DND-41 (cell line): Measurements from ENCODE around the gene PAFAH1B2.

ENCODE experiments used
- CTCF ChIP-seq: IDR thresholded peaks from 2 replicates; pipeline ENCODE4 v1.5.1; 2012; ENCODE audit warnings: borderline replicate concordance, low read length, moderate library complexity, mild to moderate bottlenecking; ENCODE audit not compliant: poor library complexity, severe bottlenecking; ENCODE audit errors: extremely low read depth
- EZH2 ChIP-seq: IDR thresholded peaks from 3 replicates; pipeline ENCODE4 v1.6.1; 2012; ENCODE audit warnings: borderline replicate concordance, low read depth, mild to moderate bottlenecking, moderate library complexity, low read length, inconsistent platforms; ENCODE audit not compliant: severe bottlenecking

GRCh38 chr11:117218133-117218915 lies 74.2 kb downstream of the PAFAH1B2 start:
- TF ChIP-seq CTCF = no peak
- TF ChIP-seq EZH2 = no peak
